Astrocyte (in vitro differentiated cells and primary cell): ENCODE data around the gene PRR5.

Experiments
- CTCF ChIP-seq: IDR thresholded peaks from 2 replicates; pipeline ENCODE4 v1.5.1; 2011; ENCODE audit warnings: low read depth, mild to moderate bottlenecking, inconsistent platforms, low read length, moderate library complexity; ENCODE audit not compliant: insufficient read depth
- EZH2 ChIP-seq: IDR thresholded peaks from 2 replicates; pipeline ENCODE4 v1.6.1; 2012; ENCODE audit warnings: mild to moderate bottlenecking, low read length, inconsistent platforms; ENCODE audit not compliant: insufficient read depth

- TF ChIP-seq CTCF (no peak), EZH2 (no peak)
Measured at GRCh38 chr22:44676441-44677352, 25.3 kb upstream of the PRR5 start.
